ENCODE data around the gene DNAAF1.
A peak's percentile ranks its signal among the peaks of the same experiment; 100 is the strongest.

The DNAAF1 gene

GRCh38 chr16:84124257-84125073 is 20.6 kb upstream of the DNAAF1 start:
- no peak for DNase-seq

GRCh38 chr16:84131117-84131516 is 14.0 kb upstream of the DNAAF1 start:
- DNase-seq, result no peak

- DNase-seq, result no peak
Observed at GRCh38 chr16:84132527-84133285, 12.4 kb upstream of the DNAAF1 start.

- DNase-seq, result no peak
Observed at GRCh38 chr16:84136331-84137125, 8.6 kb upstream of the DNAAF1 start.

- no peak for DNase-seq
Observed at GRCh38 chr16:84137287-84137686, 7.8 kb upstream of the DNAAF1 start.

GRCh38 chr16:84137769-84138357 is 7.2 kb upstream of the DNAAF1 start:
- no peak for DNase-seq

GRCh38 chr16:84138500-84138823 is 6.6 kb upstream of the DNAAF1 start:
- DNase-seq, result no peak

GRCh38 chr16:84138824-84139627 is 6.1 kb upstream of the DNAAF1 start:
- DNase-seq, result no peak

GRCh38 chr16:84139628-84140258 is 5.4 kb upstream of the DNAAF1 start:
- no peak for DNase-seq

GRCh38 chr16:84141143-84141670 is 3.9 kb upstream of the DNAAF1 start:
- DNase-seq, result peak in 1 of 2 donors; percentile 16

GRCh38 chr16:84143081-84143480 is 2.0 kb upstream of the DNAAF1 start:
- DNase-seq, result no peak

- no peak for DNase-seq
Observed at GRCh38 chr16:84143784-84144199, 1.3 kb upstream of the DNAAF1 start.

- DNase-seq, result peak; percentile 34 to 37
Observed at GRCh38 chr16:84144209-84144858, 774 bp upstream of the DNAAF1 start.

- no peak for DNase-seq
Observed at GRCh38 chr16:84150926-84151325, 5.8 kb downstream of the DNAAF1 start.

- DNase-seq, result no peak
Observed at GRCh38 chr16:84153660-84154214, 8.6 kb downstream of the DNAAF1 start.

- no peak for DNase-seq
Observed at GRCh38 chr16:84155226-84155625, 10.1 kb downstream of the DNAAF1 start.

- DNase-seq, result no peak
Observed at GRCh38 chr16:84155771-84156170, 10.7 kb downstream of the DNAAF1 start.

- DNase-seq, result no peak
Observed at GRCh38 chr16:84156342-84156784, 11.3 kb downstream of the DNAAF1 start.

- no peak for DNase-seq
Observed at GRCh38 chr16:84159007-84159406, 13.9 kb downstream of the DNAAF1 start.

- no peak for DNase-seq
Observed at GRCh38 chr16:84159800-84160199, 14.7 kb downstream of the DNAAF1 start.

Data from CD4-positive, alpha-beta T cell treated with Interleukin-4 for 1 hour (primary cell).